Hematopoietic multipotent progenitor cell treated with erythropoietin and hydrocortisone succinate and interleukin-3 and kit ligand, for 17 days (in vitro differentiated cells): ENCODE results near the gene SLC22A4.

Experiments
- DNase-seq: peaks from one replicate; pipeline ENCODE4 v3.0.0-alpha.2; 2015; ENCODE audit warnings: low spot score

The SLC22A4 gene

GRCh38 chr5:132262882-132263547 lies 31.2 kb upstream of the SLC22A4 start:
- no peak for DNase-seq

GRCh38 chr5:132263548-132264261 lies 30.5 kb upstream of the SLC22A4 start:
- DNase-seq: no peak

- no peak for DNase-seq
These were observed 29.5 kb upstream of the SLC22A4 start for GRCh38 chr5:132264546-132265335.

GRCh38 chr5:132265336-132266030 lies 28.7 kb upstream of the SLC22A4 start:
- no peak for DNase-seq

GRCh38 chr5:132266031-132266835 lies 28.0 kb upstream of the SLC22A4 start:
- DNase-seq: no peak

- no peak for DNase-seq
These were observed 27.4 kb upstream of the SLC22A4 start for GRCh38 chr5:132266836-132267160.

GRCh38 chr5:132267166-132267739 lies 26.9 kb upstream of the SLC22A4 start:
- DNase-seq: no peak

- DNase-seq: no peak
These were observed 26.0 kb upstream of the SLC22A4 start for GRCh38 chr5:132267931-132268768.

GRCh38 chr5:132268769-132269551 lies 25.2 kb upstream of the SLC22A4 start:
- DNase-seq: no peak

- DNase-seq: no peak
These were observed 24.4 kb upstream of the SLC22A4 start for GRCh38 chr5:132269635-132270334.

GRCh38 chr5:132270335-132270665 lies 23.9 kb upstream of the SLC22A4 start:
- DNase-seq: no peak

- DNase-seq: no peak
These were observed 23.5 kb upstream of the SLC22A4 start for GRCh38 chr5:132270706-132271105.

GRCh38 chr5:132271251-132272246 lies 22.6 kb upstream of the SLC22A4 start:
- no peak for DNase-seq

- peak; percentile 81 for DNase-seq
These were observed 21.6 kb upstream of the SLC22A4 start for GRCh38 chr5:132272311-132273210.

GRCh38 chr5:132273631-132274030 lies 20.6 kb upstream of the SLC22A4 start:
- DNase-seq: no peak

- DNase-seq: no peak
These were observed 20.0 kb upstream of the SLC22A4 start for GRCh38 chr5:132274050-132274792.
